DLD1 (cell line): Measurements from ENCODE around the gene ANKRD18B.
"Not testable (repeated sequence)": the region's sequence is repeated elsewhere in the genome, so short reads cannot be mapped to it uniquely, and the experiment has no call there.

ENCODE experiments used
- in situ Hi-C: cut with HindIII; loops from 2 replicates; pipeline ENCODE4 v1.10.0; 2017; ENCODE audit warnings: low sequenced_read_pairs

ANKRD18B gene

GRCh38 chr9:33523397-33524305, at the start of gene ANKRD18B:
ANKRD18B (plus strand) TSS chr9:33524251; CDS start chr9:33524490, 239 bp downstream.
- in situ Hi-C loops, result not testable (repeated sequence)

- in situ Hi-C loops, result no loop called here
Observed at GRCh38 chr9:33475357-33475756, 48.7 kb upstream of the ANKRD18B start.

- in situ Hi-C loops, result no loop called here
Observed at GRCh38 chr9:33476503-33476902, 47.5 kb upstream of the ANKRD18B start.

- in situ Hi-C loops, result no loop called here
Observed at GRCh38 chr9:33480106-33480505, 43.9 kb upstream of the ANKRD18B start.

GRCh38 chr9:33480976-33481375, 43.1 kb upstream of the ANKRD18B start:
- in situ Hi-C loops, result no loop called here

GRCh38 chr9:33485312-33485711, 38.7 kb upstream of the ANKRD18B start:
- in situ Hi-C loops, result not testable (repeated sequence)

- in situ Hi-C loops, result no loop called here
Observed at GRCh38 chr9:33489066-33489465, 35.0 kb upstream of the ANKRD18B start.

- in situ Hi-C loops, result not testable (repeated sequence)
Observed at GRCh38 chr9:33493819-33494218, 30.2 kb upstream of the ANKRD18B start.

- in situ Hi-C loops, result no loop called here
Observed at GRCh38 chr9:33498387-33498786, 25.7 kb upstream of the ANKRD18B start.

- in situ Hi-C loops, result no loop called here
Observed at GRCh38 chr9:33506626-33507370, 17.3 kb upstream of the ANKRD18B start.

- in situ Hi-C loops, result no loop called here
Observed at GRCh38 chr9:33510262-33511183, 13.5 kb upstream of the ANKRD18B start.

- in situ Hi-C loops, result not testable (repeated sequence)
Observed at GRCh38 chr9:33511184-33511517, 12.9 kb upstream of the ANKRD18B start.

GRCh38 chr9:33512535-33512934, 11.5 kb upstream of the ANKRD18B start:
- in situ Hi-C loops, result not testable (repeated sequence)

- in situ Hi-C loops, result not testable (repeated sequence)
Observed at GRCh38 chr9:33515342-33515995, 8.6 kb upstream of the ANKRD18B start.

GRCh38 chr9:33516397-33516796, 7.7 kb upstream of the ANKRD18B start:
- in situ Hi-C loops, result not testable (repeated sequence)

- in situ Hi-C loops, result no loop called here
Observed at GRCh38 chr9:33517373-33517772, 6.7 kb upstream of the ANKRD18B start.

- in situ Hi-C loops, result not testable (repeated sequence)
Observed at GRCh38 chr9:33517934-33518577, 6.0 kb upstream of the ANKRD18B start.

- in situ Hi-C loops, result not testable (repeated sequence)
Observed at GRCh38 chr9:33521861-33522260, 2.2 kb upstream of the ANKRD18B start.

GRCh38 chr9:33524306-33524947, 376 bp downstream of the ANKRD18B start:
- in situ Hi-C loops, result no loop called here
